AG04449 (cell line): Measurements from ENCODE around the gene HS6ST2.

Experiments used
- CTCF ChIA-PET: fragments of 350-600 bp; formaldehyde crosslinking; extraction: SDS; loops from one replicate; lab custom pipeline; 2021; ENCODE audit warnings: antibody characterized with exemption; lab: Yijun Ruan, JAX
- POLR2A ChIA-PET: fragments of 400-600, 350-600 bp; formaldehyde crosslinking; extraction: SDS; loops from one replicate; lab custom pipeline; 2020; ENCODE audit warnings: antibody characterized with exemption, inconsistent platforms; lab: Yijun Ruan, JAX
- DNase-seq: peaks from one replicate; pipeline ENCODE4 v3.0.0-alpha.2; 2010; ENCODE audit warnings: low read depth, low spot score
- H3K4me3 ChIP-seq: 2 replicates; pipeline ENCODE4 v1.5.1; 2011; ENCODE audit warnings: low read depth, mild to moderate bottlenecking, control low read depth, low read length
- TF ChIP-seq, protein P1 (sequence below): IDR thresholded peaks from one replicate; pipeline ENCODE4 v1.5.1; 2011; ENCODE audit warnings: mild to moderate bottlenecking, moderate library complexity, low read length, control low read depth, inconsistent platforms; ENCODE audit not compliant: insufficient read depth; ENCODE audit errors: missing control alignments

Gene HS6ST2

DNA sequence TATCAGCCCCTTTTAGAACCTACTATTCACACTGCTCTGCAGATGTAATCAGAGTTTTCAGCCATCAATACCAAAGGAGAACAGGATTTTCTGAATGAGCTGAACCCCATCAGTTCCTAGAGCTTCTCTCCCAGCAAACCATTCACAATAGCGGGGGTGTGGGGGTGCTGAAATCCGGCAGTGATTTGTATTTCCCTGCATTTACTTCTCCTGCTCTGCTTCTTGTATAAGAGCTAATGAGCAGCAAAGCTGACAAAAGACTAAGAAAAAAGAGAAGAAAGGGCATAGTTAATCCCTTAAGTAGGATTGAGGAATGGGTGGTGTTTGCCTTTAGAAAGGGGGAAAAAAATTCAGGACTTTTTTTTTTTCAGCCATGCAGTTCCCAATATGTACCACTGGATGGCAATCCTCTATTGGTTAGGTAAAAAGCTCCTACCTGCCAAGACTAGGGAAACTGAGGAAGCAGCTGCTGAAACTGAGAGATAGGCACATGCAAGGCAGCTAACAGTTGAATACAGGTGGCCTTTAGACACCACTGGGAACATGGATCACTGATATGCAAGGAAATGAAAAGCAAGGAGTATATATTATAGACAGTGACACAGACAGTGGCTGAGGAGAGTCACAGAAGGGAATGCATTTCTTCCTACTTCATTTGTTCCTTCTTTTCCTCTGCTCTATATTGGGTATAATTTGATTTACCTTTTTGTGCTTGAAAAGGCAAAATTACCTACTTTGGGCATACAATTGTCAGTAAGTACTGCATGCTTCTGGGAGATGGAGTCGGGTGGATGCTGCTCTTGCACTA, 217.9 kb downstream of the HS6ST2 start:
- POLR2A ChIA-PET = no interaction called here
- DNase-seq = no peak
- no peak overlapping the region for H3K4me3 ChIP-seq
- TF ChIP-seq, protein P1, sequence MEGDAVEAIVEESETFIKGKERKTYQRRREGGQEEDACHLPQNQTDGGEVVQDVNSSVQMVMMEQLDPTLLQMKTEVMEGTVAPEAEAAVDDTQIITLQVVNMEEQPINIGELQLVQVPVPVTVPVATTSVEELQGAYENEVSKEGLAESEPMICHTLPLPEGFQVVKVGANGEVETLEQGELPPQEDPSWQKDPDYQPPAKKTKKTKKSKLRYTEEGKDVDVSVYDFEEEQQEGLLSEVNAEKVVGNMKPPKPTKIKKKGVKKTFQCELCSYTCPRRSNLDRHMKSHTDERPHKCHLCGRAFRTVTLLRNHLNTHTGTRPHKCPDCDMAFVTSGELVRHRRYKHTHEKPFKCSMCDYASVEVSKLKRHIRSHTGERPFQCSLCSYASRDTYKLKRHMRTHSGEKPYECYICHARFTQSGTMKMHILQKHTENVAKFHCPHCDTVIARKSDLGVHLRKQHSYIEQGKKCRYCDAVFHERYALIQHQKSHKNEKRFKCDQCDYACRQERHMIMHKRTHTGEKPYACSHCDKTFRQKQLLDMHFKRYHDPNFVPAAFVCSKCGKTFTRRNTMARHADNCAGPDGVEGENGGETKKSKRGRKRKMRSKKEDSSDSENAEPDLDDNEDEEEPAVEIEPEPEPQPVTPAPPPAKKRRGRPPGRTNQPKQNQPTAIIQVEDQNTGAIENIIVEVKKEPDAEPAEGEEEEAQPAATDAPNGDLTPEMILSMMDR = peak; percentile 7
- CTCF ChIA-PET = interaction anchor here (0.7 to 1.0 kb wide), 2 partner anchors 11 to 23 kb away, joined by 3 read pairs; no protein-coding TSS in a partner anchor

DNA sequence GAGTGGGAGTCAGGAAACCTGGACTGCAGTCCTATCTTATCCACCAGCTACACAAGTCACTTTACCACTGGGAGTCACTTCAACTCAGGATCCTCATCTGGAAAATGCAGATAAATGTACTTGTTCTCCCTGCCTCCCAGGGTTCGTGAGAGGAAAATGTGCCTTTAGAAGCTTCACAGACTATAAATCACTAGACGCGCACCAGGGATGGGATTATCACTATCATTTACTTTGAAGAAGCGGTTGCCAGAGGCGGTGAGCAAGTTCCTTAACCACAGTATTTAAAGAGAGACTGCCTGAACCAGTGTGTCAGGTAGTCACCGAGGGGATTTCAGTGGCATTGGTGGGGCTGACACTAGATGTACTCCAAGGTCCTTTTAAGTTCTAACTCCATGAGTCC, 219.5 kb downstream of the HS6ST2 start:
- TF ChIP-seq, protein P1 = no peak
- H3K4me3 ChIP-seq = no peak overlapping the region
- no peak for DNase-seq
- CTCF ChIA-PET = interaction anchor here (0.7 kb wide), 1 partner anchor 103 kb away, joined by 3 read pairs; no protein-coding TSS in a partner anchor
- POLR2A ChIA-PET = no interaction called here

DNA sequence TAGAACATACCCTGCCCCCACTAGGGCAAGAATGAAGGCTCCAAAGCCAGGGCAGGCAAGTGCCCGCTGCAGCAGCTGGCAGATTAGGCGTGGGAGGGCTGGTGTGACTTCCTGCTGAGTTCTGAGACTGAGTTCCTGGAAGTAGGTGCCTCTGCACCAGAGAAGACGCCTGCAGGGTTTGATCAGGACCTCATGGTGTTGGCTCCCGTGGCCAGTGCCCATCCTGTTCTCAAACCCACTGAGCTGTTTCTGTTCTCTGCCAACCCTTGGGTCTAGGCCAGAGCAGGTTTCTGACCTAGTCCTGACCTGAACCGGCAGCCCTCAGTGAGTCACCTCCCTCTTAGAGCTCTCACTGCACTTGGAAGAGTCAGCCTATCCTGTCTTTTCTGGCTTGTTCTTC, 220.7 kb downstream of the HS6ST2 start:
- POLR2A ChIA-PET = no interaction called here
- no peak overlapping the region for H3K4me3 ChIP-seq
- CTCF ChIA-PET = no interaction called here
- TF ChIP-seq, protein P1 = no peak
- no peak for DNase-seq

DNA sequence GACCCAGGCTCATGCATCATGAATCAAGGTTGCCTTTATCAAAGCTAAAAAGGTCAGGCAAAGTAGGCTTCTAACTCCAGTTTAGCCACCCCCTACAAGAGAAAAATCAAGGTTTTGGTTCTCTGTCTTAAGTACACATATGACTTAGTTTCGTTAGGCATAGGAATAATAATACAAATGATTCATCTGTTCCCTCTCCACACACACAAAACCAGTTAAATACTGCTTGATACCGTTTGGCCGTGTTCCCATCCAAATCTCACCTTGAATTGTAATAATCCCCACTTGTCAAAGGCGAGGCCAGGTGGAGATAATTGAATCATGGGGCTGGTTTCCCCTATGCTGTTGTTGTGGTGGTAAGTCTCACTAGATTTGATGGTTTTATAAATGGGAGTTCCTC, 226.2 kb downstream of the HS6ST2 start:
- POLR2A ChIA-PET = no interaction called here
- TF ChIP-seq, protein P1 = no peak
- no peak for DNase-seq
- CTCF ChIA-PET = no interaction called here
- no peak overlapping the region for H3K4me3 ChIP-seq

DNA sequence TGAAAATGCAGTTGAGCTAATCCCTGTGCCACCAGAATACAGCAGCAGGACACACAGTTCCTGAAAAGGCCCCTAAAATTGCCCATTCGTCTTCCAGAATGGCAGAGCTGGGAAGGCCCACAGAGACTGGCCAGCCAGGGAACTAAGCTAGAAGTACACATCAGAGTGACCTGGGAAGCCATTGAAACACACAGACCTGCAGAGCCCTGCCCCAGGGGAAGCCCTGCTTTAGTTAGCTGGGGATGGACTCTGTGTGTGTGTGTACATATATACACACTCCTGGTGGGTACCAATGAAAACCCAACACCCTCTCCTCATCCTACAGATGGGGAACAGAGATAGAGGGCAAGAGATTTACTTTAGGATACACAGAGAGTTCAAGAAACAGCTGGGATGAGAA, 227.7 kb downstream of the HS6ST2 start:
- no peak for DNase-seq
- POLR2A ChIA-PET = no interaction called here
- CTCF ChIA-PET = no interaction called here
- no peak overlapping the region for H3K4me3 ChIP-seq
- TF ChIP-seq, protein P1 = no peak

DNA sequence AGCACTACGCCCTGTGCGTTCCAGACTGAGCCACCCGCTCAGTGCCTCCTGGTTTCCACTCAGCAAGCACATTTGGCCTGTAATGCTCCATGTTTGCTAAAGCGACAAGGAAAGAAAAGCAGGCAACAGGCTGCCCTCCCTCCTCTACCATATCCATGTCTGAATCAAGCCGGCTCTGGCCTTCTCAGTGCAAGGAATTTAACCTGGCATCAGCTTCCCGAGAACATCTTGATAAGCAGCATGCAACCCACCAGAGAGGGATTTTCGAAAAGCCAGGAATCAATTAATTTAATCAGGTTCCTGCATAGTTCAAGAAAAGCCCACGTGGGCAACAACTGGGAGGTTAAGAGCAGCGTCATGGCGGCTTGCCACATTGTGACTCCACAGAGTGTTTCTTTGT, 228.2 kb downstream of the HS6ST2 start:
- TF ChIP-seq, protein P1 = no peak
- DNase-seq = no peak
- ChIA-PET POLR2A (no interaction called here), CTCF (interaction anchor here (1.7 kb wide), 1 partner anchor 15 kb away, joined by 3 read pairs; no protein-coding TSS in a partner anchor)
- no peak overlapping the region for H3K4me3 ChIP-seq
